RWPE1 (cell line): Measurements from ENCODE around the gene SYNE1.
"Not testable (repeated sequence)": the region's sequence is repeated elsewhere in the genome, so short reads cannot be mapped to it uniquely, and the experiment has no call there.

ENCODE experiments used
- CTCF ChIA-PET: fragments of 350-600 bp; sonication (Branson Sonifier 250); formaldehyde crosslinking; extraction: SDS; loops from one replicate; lab custom pipeline; 2021; lab: Yijun Ruan, JAX
- POLR2A ChIA-PET: fragments of 400-600 bp; formaldehyde crosslinking; extraction: SDS; loops from one replicate; lab custom pipeline; 2020; ENCODE audit warnings: antibody characterized with exemption; ENCODE audit not compliant: low non-redundant PET; lab: Yijun Ruan, JAX
- DNase-seq: peaks from one replicate; pipeline ENCODE4 v3.0.0; 2012; ENCODE audit warnings: low spot score
- H3K27ac ChIP-seq: fragments of 450-650 bp; 2 replicates; pipeline ENCODE4 v1.5.1; 2017
- TF ChIP-seq, protein P1 (sequence below): fragments of 450-650 bp; conservative IDR thresholded peaks from 2 replicates; pipeline ENCODE4 v1.5.1; 2017; ENCODE audit warnings: low read depth, mild to moderate bottlenecking

Gene SYNE1

DNA sequence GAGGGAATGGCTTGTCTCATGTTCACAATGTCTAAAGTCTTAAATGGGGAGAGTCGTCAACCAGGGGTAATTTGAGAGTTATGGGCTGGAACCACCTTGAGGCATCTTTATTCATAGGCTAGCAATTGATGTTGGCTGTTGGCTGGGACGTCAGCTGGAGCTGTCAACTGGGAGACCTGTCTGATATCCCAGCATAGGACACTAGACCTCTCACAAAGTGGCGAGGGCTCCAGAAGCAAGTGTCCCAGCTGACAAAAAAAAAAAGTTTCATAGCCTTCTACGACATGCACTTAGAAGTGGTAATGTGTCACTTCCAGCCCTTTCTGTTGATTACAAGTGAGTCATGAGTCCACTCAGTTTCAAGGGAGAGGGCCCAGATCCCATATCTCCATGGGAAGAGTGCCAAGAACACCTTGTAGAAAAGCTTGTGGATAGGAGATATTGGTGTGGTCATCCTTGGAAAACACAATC lies 551.7 kb downstream of the SYNE1 start:
- TF ChIP-seq, protein P1, sequence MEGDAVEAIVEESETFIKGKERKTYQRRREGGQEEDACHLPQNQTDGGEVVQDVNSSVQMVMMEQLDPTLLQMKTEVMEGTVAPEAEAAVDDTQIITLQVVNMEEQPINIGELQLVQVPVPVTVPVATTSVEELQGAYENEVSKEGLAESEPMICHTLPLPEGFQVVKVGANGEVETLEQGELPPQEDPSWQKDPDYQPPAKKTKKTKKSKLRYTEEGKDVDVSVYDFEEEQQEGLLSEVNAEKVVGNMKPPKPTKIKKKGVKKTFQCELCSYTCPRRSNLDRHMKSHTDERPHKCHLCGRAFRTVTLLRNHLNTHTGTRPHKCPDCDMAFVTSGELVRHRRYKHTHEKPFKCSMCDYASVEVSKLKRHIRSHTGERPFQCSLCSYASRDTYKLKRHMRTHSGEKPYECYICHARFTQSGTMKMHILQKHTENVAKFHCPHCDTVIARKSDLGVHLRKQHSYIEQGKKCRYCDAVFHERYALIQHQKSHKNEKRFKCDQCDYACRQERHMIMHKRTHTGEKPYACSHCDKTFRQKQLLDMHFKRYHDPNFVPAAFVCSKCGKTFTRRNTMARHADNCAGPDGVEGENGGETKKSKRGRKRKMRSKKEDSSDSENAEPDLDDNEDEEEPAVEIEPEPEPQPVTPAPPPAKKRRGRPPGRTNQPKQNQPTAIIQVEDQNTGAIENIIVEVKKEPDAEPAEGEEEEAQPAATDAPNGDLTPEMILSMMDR, result no peak
- POLR2A ChIA-PET, result no interaction called here
- peak; percentile 25 for DNase-seq
- H3K27ac ChIP-seq, result no peak overlapping the region
- CTCF ChIA-PET, result no interaction called here

DNA sequence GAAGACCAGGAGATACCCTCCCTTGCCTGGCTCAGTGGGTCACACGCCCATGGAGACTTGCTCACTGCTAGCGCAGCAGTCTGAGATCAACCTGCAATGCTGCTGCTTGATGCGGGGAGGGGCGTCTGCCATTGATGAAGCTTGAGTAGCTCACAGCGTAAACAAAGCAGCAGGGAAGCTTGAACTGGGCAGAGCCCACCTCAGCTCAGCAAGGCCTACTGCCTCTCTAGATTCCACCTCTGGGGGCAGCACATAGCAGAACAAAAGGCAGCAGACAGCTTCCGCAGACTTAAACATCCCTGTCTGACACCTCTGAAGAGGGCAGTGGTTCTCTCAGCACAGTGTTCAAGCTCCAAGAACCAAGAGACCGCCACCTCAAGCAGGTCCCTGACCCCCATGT lies 558.4 kb downstream of the SYNE1 start:
- H3K27ac ChIP-seq, result no peak overlapping the region
- ChIA-PET POLR2A (no interaction called here), CTCF (no interaction called here)
- TF ChIP-seq, protein P1, result no peak
- DNase-seq, result no peak

DNA sequence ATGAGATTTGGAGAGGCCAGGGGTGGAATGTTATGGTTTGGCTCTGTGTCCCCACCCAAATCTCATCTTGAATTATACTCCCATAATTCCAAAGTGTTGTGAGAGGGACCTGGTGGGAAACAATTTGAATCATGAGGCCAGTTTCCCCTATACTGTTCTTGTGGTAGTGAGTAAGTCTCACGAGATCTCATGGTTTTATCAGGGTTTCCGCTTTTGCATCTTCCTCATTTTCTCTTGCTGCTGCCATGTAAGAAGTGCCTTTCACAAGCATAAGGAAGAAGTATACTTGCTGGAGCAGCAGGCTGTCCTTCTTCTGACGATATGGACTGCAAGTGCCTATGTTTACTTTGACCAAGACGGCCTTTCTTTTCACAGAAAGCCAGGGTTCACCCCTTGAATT lies 559.2 kb downstream of the SYNE1 start:
- ChIA-PET CTCF (no interaction called here), POLR2A (no interaction called here)
- TF ChIP-seq, protein P1, result no peak
- no peak overlapping the region for H3K27ac ChIP-seq
- no peak for DNase-seq

DNA sequence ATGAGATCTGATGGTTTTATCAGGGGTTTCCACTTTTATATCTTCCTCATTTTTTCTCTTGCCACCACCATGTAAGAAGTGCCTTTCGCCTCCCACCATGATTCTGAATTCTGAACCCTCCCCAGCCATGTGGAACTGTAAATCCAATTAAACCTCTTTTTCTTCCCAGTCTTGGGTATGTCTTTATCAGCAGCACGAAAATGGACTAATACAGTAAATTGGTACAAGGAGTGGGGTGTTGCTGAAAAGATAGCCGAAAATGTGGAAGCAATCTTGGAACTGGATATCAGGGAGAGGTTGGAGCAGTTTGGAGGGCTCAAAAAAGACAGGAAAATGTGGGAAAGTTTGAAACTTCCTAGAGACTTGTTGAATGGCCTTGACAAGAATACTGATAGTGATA lies 560.9 kb downstream of the SYNE1 start:
- POLR2A ChIA-PET, CTCF ChIA-PET, DNase-seq, H3K27ac ChIP-seq: not testable (repeated sequence)

DNA sequence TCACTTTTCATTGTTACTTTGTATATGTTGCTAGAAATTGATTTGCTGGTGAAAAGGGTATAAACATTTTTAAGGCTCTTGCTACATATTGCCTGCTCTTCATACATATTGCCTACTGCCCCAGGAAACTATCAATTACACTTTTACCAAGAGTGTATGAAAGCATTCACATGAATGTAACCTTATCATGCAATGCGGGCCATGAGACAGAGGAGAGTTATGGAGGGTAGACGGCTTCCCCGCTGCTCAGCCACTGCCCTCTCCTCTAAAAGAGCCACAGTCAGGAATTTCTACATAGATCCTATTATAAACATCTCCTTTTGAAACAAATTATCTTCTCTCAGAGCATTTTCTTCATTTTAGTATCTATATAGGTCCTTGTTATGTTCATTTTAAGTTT lies 565.3 kb downstream of the SYNE1 start:
- POLR2A ChIA-PET, result no interaction called here
- TF ChIP-seq, protein P1, result no peak
- CTCF ChIA-PET, result no interaction called here
- DNase-seq, result no peak
- H3K27ac ChIP-seq, result no peak overlapping the region
